GM12891 (cell line): Measurements from ENCODE around the gene LRP5.

Source experiments
- POLR2A ChIP-seq: IDR thresholded peaks from 2 replicates; pipeline ENCODE4 v1.6.1; 2011; ENCODE audit warnings: low read depth, low read length, control low read depth
- POLR2AphosphoS5 ChIP-seq: IDR thresholded peaks from 2 replicates; pipeline ENCODE4 v1.6.1; 2011; ENCODE audit warnings: low read depth, low read length, control low read depth
- POU2F2 ChIP-seq: IDR thresholded peaks from 2 replicates; pipeline ENCODE4 v1.6.1; 2011; ENCODE audit warnings: low read depth, mild to moderate bottlenecking, control low read depth, low read length, moderate library complexity
- SPI1 ChIP-seq: IDR thresholded peaks from 2 replicates; pipeline ENCODE4 v1.6.1; 2011; ENCODE audit warnings: low read depth, low read length, control low read depth
- TAF1 ChIP-seq: IDR thresholded peaks from 2 replicates; pipeline ENCODE4 v1.6.1; 2011; ENCODE audit warnings: low read depth, low read length, control low read depth

GRCh38 chr11:68454767-68455166, 142.4 kb downstream of the LRP5 start:
- TF ChIP-seq SPI1 (no peak), POLR2A (no peak), POLR2AphosphoS5 (no peak), TAF1 (no peak), POU2F2 (no peak)
